GM18870 (cell line): ENCODE results near the gene NECAB3.

Experiments used
- ATAC-seq: cut with Tn5 transposase; IDR thresholded peaks from one replicate; pipeline ENCODE4 v1.9.1; 2021; ENCODE audit warnings: moderate library complexity; ENCODE audit not compliant: unreplicated experiment

Gene NECAB3

GRCh38 chr20:33666293-33667244 is 7.7 kb downstream of the NECAB3 start, which contains the start of gene ACTL10:
Gene ACTL10 (plus strand): TSS chr20:33666943. CDS start chr20:33667498, 555 bp downstream.
- peak; percentile 74 for ATAC-seq

GRCh38 chr20:33664762-33665144 is 9.5 kb downstream of the NECAB3 start:
- no peak for ATAC-seq

DNA sequence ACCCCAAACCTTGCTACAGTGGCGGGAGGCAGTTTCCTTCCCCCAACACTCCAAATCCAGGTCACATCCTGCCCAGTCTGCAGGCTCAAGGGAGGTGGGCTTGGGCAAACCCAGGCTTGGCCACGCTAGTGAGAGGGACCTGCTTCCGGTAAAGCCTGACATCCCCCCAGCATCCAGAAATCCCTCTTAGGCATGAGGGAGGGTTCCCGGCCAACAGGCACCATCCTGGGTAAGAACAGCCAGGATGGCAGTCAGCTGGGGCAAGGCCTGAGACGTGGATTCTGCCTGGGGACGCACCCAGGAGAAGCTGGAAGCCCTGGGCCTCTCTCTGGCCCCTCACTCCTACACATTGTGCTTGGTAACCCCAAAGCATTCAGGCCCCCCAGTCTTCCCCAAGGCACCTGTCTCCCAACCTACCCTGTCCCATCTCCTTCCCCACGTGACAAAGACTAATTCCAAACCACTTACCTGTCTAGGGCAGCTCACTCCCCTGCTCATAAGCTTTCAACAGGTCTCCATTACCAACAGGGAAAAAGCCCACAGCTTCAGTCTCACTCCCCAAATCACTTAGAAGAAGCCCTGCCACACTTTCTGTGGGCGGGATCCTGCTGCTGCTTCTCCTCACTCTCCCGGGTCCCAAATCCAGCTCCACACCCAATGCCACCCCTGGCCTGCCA is 10.0 kb downstream of the NECAB3 start:
- ATAC-seq: no peak

GRCh38 chr20:33663161-33664084 is 10.8 kb downstream of the NECAB3 start:
- no peak for ATAC-seq

DNA sequence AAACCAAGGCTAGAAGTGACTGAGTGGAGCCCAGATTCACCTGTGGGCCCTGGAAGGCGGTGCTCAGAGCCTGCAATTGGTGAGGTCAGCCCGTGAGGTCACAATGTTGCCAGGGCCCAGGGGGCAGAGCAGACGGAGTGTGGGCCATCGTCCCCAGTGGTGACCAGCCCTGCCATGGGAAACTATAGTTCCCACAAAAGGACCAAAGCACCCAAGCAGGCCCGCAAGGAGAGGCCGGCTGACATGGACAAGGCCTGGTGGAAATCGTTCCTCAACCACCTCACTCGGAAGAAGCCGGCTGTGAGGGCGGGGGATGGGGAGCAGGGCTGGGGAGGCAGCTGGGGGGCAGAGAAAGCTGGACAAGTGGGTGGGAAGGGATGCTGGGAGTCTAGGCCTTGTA is 12.1 kb downstream of the NECAB3 start, which contains the start of gene C20orf144:
Gene C20orf144, plus strand, starts transcription at position 156 of the 400 bp plus-strand sequence. Its CDS starts 19 bp downstream, at position 175.
- ATAC-seq: no peak

DNA sequence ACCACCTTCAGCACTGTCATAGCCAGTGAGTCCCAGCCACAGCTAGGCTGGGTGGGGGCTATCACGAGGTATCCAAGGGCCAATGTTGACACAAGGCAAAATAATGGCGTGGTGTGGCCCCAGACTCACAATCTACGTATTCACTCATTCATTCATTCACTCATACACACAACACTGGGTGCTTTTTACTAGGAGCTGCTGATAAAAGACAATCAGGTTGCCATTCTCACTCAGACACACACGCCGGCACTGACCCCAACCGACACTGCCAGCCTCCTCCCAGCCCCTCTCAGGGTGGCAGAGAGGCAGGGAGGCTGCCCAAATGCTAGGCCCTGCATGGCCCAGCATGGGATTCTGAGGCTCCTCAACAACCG is 13.6 kb downstream of the NECAB3 start:
- no peak for ATAC-seq

- ATAC-seq: no peak
Observed at GRCh38 chr20:33660035-33660684, 14.1 kb downstream of the NECAB3 start.

DNA sequence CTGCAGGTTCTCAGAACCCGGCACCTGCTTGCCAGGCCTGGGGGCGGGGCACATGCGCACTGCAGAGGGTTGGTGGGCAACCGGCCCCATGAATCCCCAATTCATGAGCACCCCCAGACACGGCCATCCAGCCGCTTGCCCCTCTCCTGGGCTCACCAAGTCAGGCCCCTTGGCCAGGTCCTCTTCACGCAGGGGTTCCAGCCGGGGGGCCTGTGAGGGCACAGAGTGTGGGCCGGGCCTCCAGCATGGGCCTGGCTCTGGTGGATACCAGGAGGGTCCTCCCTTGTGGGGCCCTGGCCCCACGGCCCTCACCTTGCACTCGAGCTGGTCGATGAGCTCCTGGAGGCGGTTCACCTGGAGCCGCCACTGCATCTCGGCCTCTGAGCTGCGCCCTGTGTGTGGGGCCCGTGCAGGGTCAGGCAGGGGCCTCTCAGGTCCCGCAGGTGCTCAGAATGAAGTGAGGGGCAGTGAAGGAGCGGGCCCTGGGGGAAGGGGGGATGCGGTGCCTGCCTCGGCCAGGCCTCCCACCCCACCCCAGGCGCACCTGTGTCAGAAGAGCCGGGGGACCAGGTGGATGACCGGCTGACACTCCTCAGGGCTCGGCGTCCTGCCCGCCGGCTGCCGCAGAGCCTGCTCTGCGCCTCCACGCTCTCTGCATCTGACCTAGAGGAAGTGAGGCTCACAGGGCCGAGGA is 14.7 kb downstream of the NECAB3 start:
- ATAC-seq: no peak

- no peak for ATAC-seq
Observed at GRCh38 chr20:33658929-33659328, 15.3 kb downstream of the NECAB3 start.

DNA sequence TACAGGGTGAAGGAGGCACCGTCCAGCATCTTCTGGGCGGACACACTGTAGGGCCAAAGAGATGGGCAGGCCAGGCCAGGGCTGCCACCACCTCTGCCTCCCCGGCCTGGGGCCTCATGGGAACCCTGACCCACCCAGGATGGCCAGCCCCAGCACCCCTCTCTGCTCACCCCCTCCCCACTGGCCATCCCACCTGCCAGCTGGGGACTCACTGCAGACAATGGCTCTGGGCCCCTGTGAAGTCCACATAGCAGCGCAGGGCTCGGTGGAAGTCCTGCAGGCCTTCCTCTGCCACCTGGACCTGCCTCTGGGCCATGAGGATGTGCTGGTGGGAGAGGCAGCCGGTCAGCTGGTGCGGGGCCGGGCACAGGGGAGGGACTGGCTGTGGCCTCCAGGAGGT is 15.7 kb downstream of the NECAB3 start:
- ATAC-seq: no peak

- no peak for ATAC-seq
Observed at GRCh38 chr20:33657704-33658095, 16.5 kb downstream of the NECAB3 start.

GRCh38 chr20:33656783-33657703 is 17.2 kb downstream of the NECAB3 start:
- no peak for ATAC-seq

DNA sequence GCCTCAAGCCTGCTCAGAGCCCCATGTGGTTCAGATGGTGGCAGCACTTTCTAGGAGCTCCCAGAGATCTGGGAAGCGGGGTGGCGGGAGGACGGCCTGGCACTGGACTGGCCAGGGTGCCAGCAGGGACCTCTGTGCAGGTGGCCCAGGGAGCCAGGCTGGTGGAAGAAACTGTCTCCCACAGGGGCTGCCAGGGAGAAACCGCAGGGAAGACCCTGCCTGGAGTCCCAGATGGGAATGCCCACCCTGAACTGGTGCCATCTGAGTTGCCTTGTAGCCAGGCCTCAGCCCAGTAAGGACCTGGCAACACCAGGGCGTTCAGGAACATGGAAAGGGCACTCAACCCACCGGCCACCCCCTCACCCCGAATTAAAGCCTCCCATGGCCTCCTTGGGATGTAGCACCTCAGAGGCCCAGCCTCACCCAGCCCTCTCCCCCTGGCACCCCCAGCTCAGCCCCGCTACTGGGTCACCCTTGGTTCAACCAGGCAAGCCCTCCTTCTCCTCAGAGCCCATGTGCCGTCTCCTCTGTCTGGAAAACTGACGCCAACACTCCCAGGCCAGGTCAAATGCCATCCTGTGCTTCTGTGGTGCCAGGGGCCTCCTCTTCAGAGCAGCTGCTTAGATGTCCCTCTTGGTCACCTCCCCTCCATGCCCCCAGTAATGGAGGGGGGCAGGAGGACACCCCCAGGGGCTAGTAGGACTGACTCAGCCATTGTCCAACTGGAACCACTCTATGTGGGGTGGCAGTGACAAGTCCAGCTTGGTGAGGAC is 18.0 kb downstream of the NECAB3 start:
- no peak for ATAC-seq

GRCh38 chr20:33655164-33655563 is 19.1 kb downstream of the NECAB3 start:
- ATAC-seq: no peak

- no peak for ATAC-seq
Observed at GRCh38 chr20:33654680-33655161, 19.5 kb downstream of the NECAB3 start.

DNA sequence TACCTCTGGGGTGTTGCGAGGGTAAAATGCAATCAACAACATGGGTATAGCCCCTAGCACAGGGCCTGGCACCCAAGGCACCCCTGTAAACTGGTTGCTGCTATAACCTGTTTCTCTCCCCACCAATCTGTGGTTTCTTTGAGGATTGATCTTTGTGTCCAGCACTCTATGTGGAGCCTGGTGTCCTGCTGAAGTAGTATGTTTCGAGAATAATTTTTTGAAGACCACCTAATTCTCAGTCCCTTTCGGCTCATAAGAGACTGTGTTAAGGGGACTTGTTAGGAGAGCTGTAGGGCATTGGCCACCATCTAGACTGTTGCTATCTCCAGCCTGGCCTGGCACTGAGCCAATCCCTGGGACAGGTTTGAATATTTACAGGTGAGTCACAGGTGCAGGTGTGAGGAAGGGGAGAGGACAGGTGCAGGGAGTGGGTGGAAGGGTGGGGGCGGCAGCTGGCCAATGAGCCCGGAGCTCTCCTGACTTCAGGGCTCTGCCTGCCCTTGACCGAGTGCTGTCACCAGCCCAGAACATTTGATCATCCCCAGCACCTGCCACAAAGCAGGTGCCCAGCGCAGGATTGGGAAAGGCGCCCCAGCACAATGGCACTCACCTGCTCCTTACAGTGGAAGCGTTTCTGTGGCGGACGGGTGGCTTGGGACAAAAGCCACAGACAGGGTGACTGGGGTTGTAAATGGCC is 20.2 kb downstream of the NECAB3 start:
- no peak for ATAC-seq

- ATAC-seq: no peak
Observed at GRCh38 chr20:33653218-33653899, 20.9 kb downstream of the NECAB3 start.
